GM12873 (cell line): ENCODE results near the gene PIM3.

Experiments used
- CTCF ChIP-seq: IDR thresholded peaks from 2 replicates; pipeline ENCODE4 v1.5.1; 2012; ENCODE audit warnings: low read depth, mild to moderate bottlenecking, moderate library complexity, low read length, control low read depth; ENCODE audit not compliant: insufficient read depth; ENCODE audit errors: missing control alignments

The PIM3 gene

GRCh38 chr22:49960159-49961004 lies at the start of gene PIM3:
PIM3 (plus strand) TSS chr22:49960772; CDS start chr22:49960948, 176 bp downstream.
- TF ChIP-seq CTCF, result no peak

- TF ChIP-seq CTCF, result no peak
Measured at GRCh38 chr22:49911881-49912625, 48.5 kb upstream of the PIM3 start.

- TF ChIP-seq CTCF, result no peak
Measured at GRCh38 chr22:49913026-49913425, 47.5 kb upstream of the PIM3 start.

- TF ChIP-seq CTCF, result no peak
Measured at GRCh38 chr22:49913446-49913845, 47.1 kb upstream of the PIM3 start.

- no peak for TF ChIP-seq CTCF
Measured at GRCh38 chr22:49914256-49914655, 46.3 kb upstream of the PIM3 start.

- TF ChIP-seq CTCF, result no peak
Measured at GRCh38 chr22:49915610-49916009, 45.0 kb upstream of the PIM3 start.

GRCh38 chr22:49916831-49917230 lies 43.7 kb upstream of the PIM3 start:
- TF ChIP-seq CTCF, result no peak
